SK-N-MC (cell line): ENCODE data around the gene NCOR1.

ENCODE experiments used
- DNase-seq: peaks from one replicate; pipeline ENCODE4 v3.0.0-alpha.2; 2011; ENCODE audit warnings: low read depth, low spot score
- H3K27ac ChIP-seq: fragments of 200-600 bp; sonication (generic); 2 replicates; pipeline ENCODE4 v1.5.1; 2016; ENCODE audit warnings: mixed run types
- H3K36me3 ChIP-seq: fragments of 200-600 bp; sonication (generic); 2 replicates; pipeline ENCODE4 v1.6.1; 2017; ENCODE audit warnings: antibody characterized with exemption, low read length, mixed read lengths; ENCODE audit not compliant: insufficient read depth
- H3K4me3 ChIP-seq: fragments of 200-600 bp; sonication (generic); 2 replicates; pipeline ENCODE4 v1.5.1; 2016
- H3K9ac ChIP-seq: fragments of 200-600 bp; sonication (generic); 2 replicates; pipeline ENCODE4 v1.8.0; 2017; ENCODE audit warnings: mixed run types, mixed read lengths; ENCODE audit not compliant: insufficient read length
- H3K9me3 ChIP-seq: fragments of 200-600 bp; sonication (generic); 2 replicates; pipeline ENCODE4 v1.6.1; 2017; ENCODE audit warnings: low read depth, mild to moderate bottlenecking, antibody characterized with exemption, low read length, moderate library complexity, mixed read lengths
- EZH2 ChIP-seq: fragments of 200-600 bp; sonication (generic); IDR thresholded peaks from one replicate; pipeline ENCODE4 v1.6.1; 2017; ENCODE audit warnings: antibody characterized with exemption
- FOXP2 ChIP-seq: optimal IDR thresholded peaks from 2 replicates; pipeline ENCODE3; 2011; ENCODE audit warnings: mild to moderate bottlenecking, moderate library complexity; ENCODE audit not compliant: insufficient read depth; ENCODE audit errors: extremely low read length, control extremely low read depth
- POLR2AphosphoS5 ChIP-seq: IDR thresholded peaks from 2 replicates; pipeline ENCODE4 v1.6.1; 2012; ENCODE audit warnings: mild to moderate bottlenecking, low read depth, low read length, borderline replicate concordance

NCOR1 gene

GRCh38 chr17:15999141-15999973, 216.0 kb downstream of the NCOR1 start, which contains the start of the genes TTC19 and ZSWIM7:
TTC19 (plus strand) TSS chr17:15999824; CDS start chr17:15999849, 25 bp downstream.
ZSWIM7 (minus strand) TSS chr17:15999704; CDS start chr17:15999594, 110 bp downstream.
- H3K4me3 ChIP-seq = peak within 1 kb of the TSS; percentile 94
- peak within 1 kb of the TSS; percentile 84 for H3K9ac ChIP-seq
- H3K9me3 ChIP-seq = no peaks in the 10 kb centered on the region
- H3K36me3 ChIP-seq = peaks cover 37% of the 10 kb centered on the region
- peak within 1 kb of the TSS; percentile 61; the same call in 1 of the 2 replicates for H3K27ac ChIP-seq
- no peak for DNase-seq
- TF ChIP-seq POLR2AphosphoS5 (peak; percentile 64; the same call in 1 of the 2 replicates), EZH2 (no peak)

DNA sequence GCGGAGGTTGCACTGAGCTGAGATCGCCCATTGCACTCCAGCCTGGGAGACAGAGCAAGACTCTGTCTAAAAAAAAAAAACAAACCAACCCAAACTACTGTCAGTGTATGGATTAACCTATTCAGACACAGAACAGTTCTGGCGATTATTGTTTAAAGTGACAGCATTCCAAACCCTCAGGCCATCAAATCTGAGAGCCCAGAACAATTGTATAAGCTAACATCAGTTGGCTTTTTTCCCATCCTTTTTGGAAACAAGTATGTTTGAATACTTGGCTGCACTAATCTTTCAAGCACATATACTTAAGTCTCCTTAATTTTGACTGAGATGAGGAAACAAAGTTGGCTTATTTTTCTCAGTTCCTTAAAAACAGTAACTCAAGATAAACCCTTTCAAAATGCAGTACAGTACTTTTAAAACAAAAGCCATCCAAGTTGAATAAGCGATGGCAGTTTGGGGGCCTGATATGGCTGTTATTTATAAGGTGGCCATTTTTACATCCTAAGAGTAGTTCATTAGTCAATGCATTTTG, 217.2 kb downstream of the NCOR1 start:
- Histone ChIP-seq H3K4me3 (peak overlapping the region; percentile 94), H3K27ac (no peak overlapping the region), H3K9ac (no peak overlapping the region)

DNA sequence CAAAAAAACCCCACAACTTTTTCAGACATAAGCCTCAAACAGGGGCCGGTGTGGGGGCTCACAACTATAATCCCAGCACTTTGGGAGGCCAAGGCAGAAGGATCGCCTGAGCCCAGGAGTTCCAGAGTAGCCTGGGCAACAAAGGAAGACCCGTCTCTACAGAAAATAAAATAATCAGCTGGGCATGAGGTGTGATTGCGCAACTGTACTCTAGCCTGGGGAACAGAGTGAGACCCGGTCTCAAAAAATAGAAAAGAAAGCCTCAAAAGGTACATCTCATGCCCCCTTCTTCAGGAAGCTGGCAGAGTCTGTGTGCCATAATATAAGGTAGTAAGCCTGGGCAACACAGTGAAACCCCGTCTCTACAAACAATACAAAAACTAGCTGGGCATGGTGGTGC, 219.0 kb downstream of the NCOR1 start:
- DNase-seq = no peak
- Histone ChIP-seq H3K9ac (no peak overlapping the region), H3K27ac (no peak overlapping the region), H3K36me3 (peaks cover 8% of the 10 kb centered on the region), H3K4me3 (no peak overlapping the region), H3K9me3 (no peaks in the 10 kb centered on the region)
- no peak for TF ChIP-seq EZH2
- TF ChIP-seq POLR2AphosphoS5 = no peak
- TF ChIP-seq FOXP2 = no peak

More for the DNA sequence above, 217.2 kb downstream of the NCOR1 start:
- H3K36me3 ChIP-seq = peaks cover 26% of the 10 kb centered on the region
- no peak for DNase-seq
- no peaks in the 10 kb centered on the region for H3K9me3 ChIP-seq
- TF ChIP-seq FOXP2 (no peak), POLR2AphosphoS5 (no peak), EZH2 (no peak)

DNA sequence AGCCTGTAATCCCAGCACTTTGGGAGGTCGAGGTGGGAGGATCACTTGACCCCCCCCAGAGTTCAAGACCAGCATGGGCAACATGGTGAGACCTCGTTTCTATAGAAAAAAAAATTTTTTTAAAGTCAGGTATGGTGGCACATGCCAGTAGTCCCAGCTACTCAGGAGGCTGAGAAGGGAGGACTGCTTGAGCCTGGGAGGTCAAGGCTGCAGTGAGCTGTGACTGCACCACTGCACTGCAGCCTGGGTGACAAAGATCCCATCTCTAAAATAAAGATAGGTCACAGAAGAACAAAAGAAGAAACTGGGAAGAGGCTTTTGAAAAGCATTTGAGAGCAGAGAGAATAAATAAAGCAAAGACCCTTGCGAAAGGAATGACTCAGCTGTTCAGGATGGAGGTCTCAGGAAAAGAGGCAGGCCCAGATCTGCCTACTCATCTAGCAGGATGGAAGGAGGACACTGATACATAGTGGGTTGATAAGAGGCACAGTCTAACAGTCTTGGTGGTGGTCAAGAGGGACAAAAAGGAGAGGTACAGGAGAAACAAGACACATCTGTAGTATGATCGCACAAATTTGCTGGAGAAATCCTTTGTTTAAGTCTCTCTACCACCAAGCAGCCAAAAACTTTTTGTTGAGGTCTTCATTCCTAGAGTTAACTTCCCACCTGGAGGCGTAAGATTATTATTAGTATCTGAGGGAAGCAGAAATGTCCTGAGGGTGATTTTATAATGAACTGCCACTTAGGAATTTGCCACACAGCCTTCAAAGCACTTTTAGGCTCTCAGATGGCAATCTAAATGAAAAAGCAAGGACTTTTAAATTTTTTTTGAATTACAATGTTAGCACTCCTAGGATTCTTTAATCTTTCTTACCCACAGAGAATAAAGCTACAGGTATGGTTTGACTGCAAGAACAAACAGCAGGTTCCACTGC, 233.4 kb downstream of the NCOR1 start:
- Histone ChIP-seq H3K27ac (peak overlapping the region; percentile 50), H3K9me3 (no peaks in the 10 kb centered on the region), H3K36me3 (peaks cover 9% of the 10 kb centered on the region; the same call in 1 of the 2 replicates), H3K4me3 (no peak overlapping the region), H3K9ac (peak overlapping the region; percentile 12)
- no peak for DNase-seq
- TF ChIP-seq EZH2 = no peak
- TF ChIP-seq FOXP2 = no peak
- no peak for TF ChIP-seq POLR2AphosphoS5

DNA sequence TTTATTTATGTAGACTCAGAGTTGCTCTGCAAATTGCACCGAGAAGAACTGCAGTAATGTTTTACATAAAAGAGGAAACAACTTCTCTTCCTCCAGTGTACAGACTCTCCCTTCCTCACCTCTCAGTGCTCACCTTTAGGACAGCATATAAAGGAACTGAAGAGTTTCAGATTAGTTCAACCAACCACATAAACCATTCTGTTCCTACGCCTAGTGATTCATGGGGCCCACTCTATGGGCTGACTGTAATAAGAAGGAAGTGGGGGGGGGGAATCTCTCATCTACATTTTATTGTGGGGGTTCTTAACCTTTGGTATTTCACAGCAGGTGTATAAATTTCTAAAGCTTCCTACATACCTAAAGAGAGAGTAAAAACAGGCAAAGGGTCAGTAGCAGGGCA, 234.1 kb downstream of the NCOR1 start:
- Histone ChIP-seq H3K4me3 (no peak overlapping the region), H3K9ac (no peak overlapping the region), H3K36me3 (peaks cover 3% of the 10 kb centered on the region; the same call in 1 of the 2 replicates), H3K9me3 (no peaks in the 10 kb centered on the region), H3K27ac (no peak overlapping the region)
- no peak for TF ChIP-seq EZH2
- no peak for TF ChIP-seq POLR2AphosphoS5
- TF ChIP-seq FOXP2 = no peak
- DNase-seq = no peak
